IMR-90 (cell line): Measurements from ENCODE around the gene SLC12A8.

ENCODE experiments used
- FOS ChIP-seq: fragments of 150-350 bp; IDR thresholded peaks from 2 replicates; pipeline ENCODE4 v1.6.1; 2016; ENCODE audit warnings: low read depth, low read length
- MAFK ChIP-seq: IDR thresholded peaks from 2 replicates; pipeline ENCODE4 v1.6.1; 2012; ENCODE audit warnings: low read depth, low read length, improper control_type of control experiment
- POLR2A ChIP-seq: IDR thresholded peaks from 2 replicates; pipeline ENCODE4 v1.6.1; 2012; ENCODE audit warnings: mild to moderate bottlenecking, low read depth, low read length
- RCOR1 ChIP-seq: IDR thresholded peaks from 2 replicates; pipeline ENCODE4 v1.6.1; 2012; ENCODE audit warnings: mild to moderate bottlenecking, low read length, improper control_type of control experiment; ENCODE audit not compliant: insufficient replicate concordance
- SMC3 ChIP-seq: fragments of 150-350 bp; IDR thresholded peaks from 2 replicates; pipeline ENCODE4 v1.6.1; 2016; ENCODE audit warnings: low read depth, mild to moderate bottlenecking, antibody characterized with exemption, low read length, moderate library complexity
- TF ChIP-seq, protein P1 (sequence below): fragments of 150-350 bp; IDR thresholded peaks from 2 replicates; pipeline ENCODE4 v1.6.1; 2017; ENCODE audit warnings: mild to moderate bottlenecking, antibody characterized with exemption, low read length, low read depth
- TF ChIP-seq, protein P2 (sequence below): conservative IDR thresholded peaks from 2 replicates; pipeline ENCODE4 v1.5.1; 2012; ENCODE audit warnings: mild to moderate bottlenecking, low read depth, low read length, improper control_type of control experiment
- TF ChIP-seq, protein P3 (sequence below): fragments of 150-350 bp; IDR thresholded peaks from 2 replicates; pipeline ENCODE4 v1.6.1; 2016; ENCODE audit warnings: low read depth, mild to moderate bottlenecking, low read length, moderate library complexity, borderline replicate concordance

DNA sequence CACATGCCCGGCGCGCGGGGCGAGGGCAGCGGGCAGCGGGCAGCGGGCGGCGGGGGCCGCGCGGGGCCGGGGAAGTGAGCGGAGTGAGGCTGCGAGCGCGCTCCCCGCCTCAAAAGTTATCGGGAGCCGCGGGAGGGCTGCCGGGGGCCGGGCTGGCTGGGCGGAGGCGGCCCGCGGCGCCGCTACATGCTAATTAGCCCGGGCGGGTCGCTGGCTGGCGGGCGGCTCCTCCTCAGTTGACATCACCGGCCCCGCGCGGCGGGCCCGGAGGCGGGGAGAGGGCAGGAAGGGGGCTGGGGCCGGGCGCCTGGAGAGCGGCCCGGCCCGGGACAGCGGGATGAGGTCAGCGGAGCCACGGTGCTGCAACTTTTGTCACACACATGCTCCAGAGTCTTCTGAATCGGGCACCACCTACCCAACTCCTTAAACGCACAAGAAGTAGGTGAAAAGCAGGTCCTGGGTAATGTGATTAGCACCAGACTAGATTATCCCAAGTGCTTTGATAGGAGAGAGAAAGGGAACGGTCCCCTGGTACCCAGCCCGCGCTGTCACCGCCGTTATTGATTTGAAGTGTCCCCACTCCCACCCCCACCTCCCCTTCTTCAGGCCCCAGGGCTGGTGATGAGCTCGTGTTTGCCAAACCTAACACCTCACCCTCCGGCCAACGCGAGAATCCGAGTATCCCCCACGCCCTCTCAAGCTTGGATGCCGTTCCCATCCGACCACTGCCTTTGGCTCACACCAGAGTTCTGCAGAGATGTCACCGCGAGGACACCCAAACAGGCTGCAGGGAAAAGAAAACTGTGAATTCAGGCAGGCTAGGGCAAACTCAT lies 156.4 kb downstream of the SLC12A8 start, which contains the start of gene HEG1:
- TF ChIP-seq POLR2A (peak; percentile 55; the same call in 1 of the 2 replicates), MAFK (no peak), RCOR1 (no peak), FOS (0 out of 2 replicates have a peak, but pooled peaks have one; percentile 17), SMC3 (no peak)
- TF ChIP-seq, protein P1, sequence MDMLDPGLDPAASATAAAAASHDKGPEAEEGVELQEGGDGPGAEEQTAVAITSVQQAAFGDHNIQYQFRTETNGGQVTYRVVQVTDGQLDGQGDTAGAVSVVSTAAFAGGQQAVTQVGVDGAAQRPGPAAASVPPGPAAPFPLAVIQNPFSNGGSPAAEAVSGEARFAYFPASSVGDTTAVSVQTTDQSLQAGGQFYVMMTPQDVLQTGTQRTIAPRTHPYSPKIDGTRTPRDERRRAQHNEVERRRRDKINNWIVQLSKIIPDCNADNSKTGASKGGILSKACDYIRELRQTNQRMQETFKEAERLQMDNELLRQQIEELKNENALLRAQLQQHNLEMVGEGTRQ, result no peak
- TF ChIP-seq, protein P2, sequence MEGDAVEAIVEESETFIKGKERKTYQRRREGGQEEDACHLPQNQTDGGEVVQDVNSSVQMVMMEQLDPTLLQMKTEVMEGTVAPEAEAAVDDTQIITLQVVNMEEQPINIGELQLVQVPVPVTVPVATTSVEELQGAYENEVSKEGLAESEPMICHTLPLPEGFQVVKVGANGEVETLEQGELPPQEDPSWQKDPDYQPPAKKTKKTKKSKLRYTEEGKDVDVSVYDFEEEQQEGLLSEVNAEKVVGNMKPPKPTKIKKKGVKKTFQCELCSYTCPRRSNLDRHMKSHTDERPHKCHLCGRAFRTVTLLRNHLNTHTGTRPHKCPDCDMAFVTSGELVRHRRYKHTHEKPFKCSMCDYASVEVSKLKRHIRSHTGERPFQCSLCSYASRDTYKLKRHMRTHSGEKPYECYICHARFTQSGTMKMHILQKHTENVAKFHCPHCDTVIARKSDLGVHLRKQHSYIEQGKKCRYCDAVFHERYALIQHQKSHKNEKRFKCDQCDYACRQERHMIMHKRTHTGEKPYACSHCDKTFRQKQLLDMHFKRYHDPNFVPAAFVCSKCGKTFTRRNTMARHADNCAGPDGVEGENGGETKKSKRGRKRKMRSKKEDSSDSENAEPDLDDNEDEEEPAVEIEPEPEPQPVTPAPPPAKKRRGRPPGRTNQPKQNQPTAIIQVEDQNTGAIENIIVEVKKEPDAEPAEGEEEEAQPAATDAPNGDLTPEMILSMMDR, result no peak
- TF ChIP-seq, protein P3, sequence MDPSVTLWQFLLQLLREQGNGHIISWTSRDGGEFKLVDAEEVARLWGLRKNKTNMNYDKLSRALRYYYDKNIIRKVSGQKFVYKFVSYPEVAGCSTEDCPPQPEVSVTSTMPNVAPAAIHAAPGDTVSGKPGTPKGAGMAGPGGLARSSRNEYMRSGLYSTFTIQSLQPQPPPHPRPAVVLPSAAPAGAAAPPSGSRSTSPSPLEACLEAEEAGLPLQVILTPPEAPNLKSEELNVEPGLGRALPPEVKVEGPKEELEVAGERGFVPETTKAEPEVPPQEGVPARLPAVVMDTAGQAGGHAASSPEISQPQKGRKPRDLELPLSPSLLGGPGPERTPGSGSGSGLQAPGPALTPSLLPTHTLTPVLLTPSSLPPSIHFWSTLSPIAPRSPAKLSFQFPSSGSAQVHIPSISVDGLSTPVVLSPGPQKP, result no peak
